NCI-H1048 (cell line): ENCODE data around the gene FKBP15.
"Not testable (repeated sequence)": the region's sequence is repeated elsewhere in the genome, so short reads cannot be mapped to it uniquely, and the experiment has no call there.

Source experiments
- DNase-seq: peaks from one replicate; lab custom pipeline; 2025; lab: John Stamatoyannopoulos, UW

Gene FKBP15

DNA sequence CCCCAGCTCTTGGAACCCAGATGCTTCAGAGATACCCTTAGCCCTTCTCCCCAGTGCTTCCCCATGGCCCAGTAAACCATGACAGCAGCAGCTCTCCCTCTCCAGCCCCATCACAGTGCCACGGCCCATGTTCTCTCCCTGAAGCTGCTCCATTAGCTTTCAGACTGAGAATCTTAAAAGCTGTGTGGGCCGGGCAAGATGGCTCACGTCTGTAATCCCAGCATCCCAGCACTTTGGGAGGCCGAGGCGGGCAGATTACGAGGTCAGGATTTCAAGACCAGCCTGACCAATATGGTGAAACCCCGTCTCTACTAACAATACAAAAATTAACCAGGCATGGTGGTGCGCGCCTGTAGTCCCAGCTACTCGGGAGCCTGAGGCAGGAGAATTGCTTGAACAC, 71.5 kb downstream of the FKBP15 start:
- not testable (repeated sequence) for DNase-seq

- DNase-seq, result no peak
These were observed 72.1 kb downstream of the FKBP15 start for GRCh38 chr9:113148781-113149510.

GRCh38 chr9:113148372-113148705, 72.7 kb downstream of the FKBP15 start:
- DNase-seq, result no peak

DNA sequence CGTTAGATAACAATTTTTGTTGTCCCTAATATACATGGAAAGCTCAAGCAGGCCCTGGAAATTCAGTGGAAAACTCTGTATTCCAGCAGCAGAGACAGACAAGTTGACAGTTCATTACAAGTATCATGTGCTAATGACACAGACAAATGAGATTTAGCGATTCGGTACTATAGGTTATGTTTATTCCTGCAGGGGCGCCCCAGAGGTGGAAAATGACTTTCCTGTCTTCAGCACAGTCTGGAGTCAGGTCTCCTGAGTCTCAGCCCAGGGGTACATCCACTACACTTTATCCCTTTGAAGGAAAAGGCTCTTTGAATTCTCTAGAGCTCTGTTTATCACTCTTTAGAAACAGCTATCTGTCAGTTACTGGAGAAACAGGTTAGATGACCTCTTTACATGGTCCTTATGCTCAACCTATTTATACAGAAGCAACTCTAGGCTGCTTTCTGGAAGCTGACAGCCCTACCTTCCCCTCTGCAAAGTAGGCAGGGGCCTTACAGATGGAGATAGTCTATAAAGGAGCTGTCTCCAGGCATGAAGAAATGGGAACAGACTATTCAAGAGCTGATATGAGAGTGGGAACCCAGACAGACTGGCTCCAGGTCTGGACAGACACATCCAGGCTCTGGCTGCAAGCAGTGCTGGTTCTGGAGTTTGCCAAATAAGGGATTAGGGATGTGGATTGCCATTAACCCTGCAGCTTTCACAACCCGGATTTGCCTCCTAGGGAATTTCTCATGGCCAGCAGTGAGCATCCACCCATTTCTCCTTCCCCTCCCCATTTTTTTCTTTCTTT, 77.4 kb downstream of the FKBP15 start:
- DNase-seq, result no peak

DNA sequence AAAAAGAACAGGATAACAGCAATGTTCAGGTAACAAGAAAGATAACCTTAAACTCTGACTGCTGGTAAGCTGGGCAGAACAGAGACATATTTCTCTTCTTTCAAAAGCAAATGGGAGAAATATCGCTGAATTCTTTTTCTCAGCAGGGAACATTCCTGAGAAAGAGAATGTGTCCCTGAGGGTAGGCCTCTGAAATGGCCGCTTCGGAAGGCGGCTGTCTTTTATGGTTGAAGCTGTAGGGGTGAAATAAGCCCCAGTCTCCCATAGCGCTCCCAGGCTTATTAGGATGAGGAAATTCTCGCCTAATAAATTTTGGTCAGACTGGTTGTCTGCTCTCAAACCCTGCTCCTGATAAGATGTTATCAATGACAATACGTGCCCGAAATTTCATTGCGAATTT, 80.2 kb downstream of the FKBP15 start:
- DNase-seq, result not testable (repeated sequence)

GRCh38 chr9:113139953-113140352, 81.1 kb downstream of the FKBP15 start:
- no peak for DNase-seq

GRCh38 chr9:113139225-113139829, 81.8 kb downstream of the FKBP15 start:
- DNase-seq, result no peak

DNA sequence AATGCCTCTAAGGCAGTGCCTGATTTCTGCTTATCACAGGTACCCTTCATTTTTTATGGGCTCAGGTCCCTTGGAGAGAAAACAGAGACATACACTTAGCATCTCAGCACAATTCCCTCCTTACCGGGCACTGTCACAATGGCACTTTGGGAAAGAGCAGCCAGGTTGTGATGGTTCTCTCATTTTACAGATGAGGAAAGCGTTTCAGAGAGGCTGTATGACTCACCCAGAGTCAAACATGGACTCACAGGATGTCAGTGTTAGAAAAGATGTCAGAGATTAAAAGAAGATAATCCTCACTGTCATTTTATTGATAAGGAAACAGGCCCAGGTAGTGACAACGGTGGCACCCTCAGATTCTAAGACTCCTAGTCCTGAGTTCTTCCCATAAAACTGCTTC, 82.3 kb downstream of the FKBP15 start:
- DNase-seq, result no peak

GRCh38 chr9:113137196-113138168, 83.6 kb downstream of the FKBP15 start:
- DNase-seq, result no peak

GRCh38 chr9:113131689-113132151, 89.4 kb downstream of the FKBP15 start:
- no peak for DNase-seq

GRCh38 chr9:113129884-113130283, 91.2 kb downstream of the FKBP15 start:
- no peak for DNase-seq

- DNase-seq, result no peak
These were observed 91.6 kb downstream of the FKBP15 start for GRCh38 chr9:113129466-113129865.

- DNase-seq, result no peak
These were observed 95.6 kb downstream of the FKBP15 start for GRCh38 chr9:113125386-113126035.

GRCh38 chr9:113118829-113119228, 102.2 kb downstream of the FKBP15 start:
- not testable (repeated sequence) for DNase-seq
